Kidney epithelial cell (primary cell): ENCODE measurements around the gene RNU6-9. TPM values are rescaled to one million over a fixed set of nuclear protein-coding genes. Genes with fewer than 3 reads are reported as not detected.
A peak's percentile ranks its signal among the peaks of the same experiment; 100 is the strongest.

Experiments used
- DNase-seq: peaks from one replicate; pipeline ENCODE4 v3.0.0-alpha.2; 2010; ENCODE audit warnings: low read depth
- H3K27me3 ChIP-seq: 2 replicates; pipeline ENCODE4 v1.6.0; 2011; ENCODE audit warnings: low read length; ENCODE audit not compliant: control insufficient read depth, insufficient read depth
- H3K36me3 ChIP-seq: 2 replicates; pipeline ENCODE4 v1.5.1; 2011; ENCODE audit warnings: low read length; ENCODE audit not compliant: control insufficient read depth, insufficient read depth
- H3K4me3 ChIP-seq: 2 replicates; pipeline ENCODE4 v1.5.1; 2011; ENCODE audit warnings: low read depth, mild to moderate bottlenecking, control low read depth, low read length
- total RNA-seq: library from RNA; depleted of rRNA; stranded (reverse); fragments of >200 nt; gene quantifications from 2 replicates; pipeline ENCODE4 v1.2.3, GENCODE V29; 2015
- TF ChIP-seq, protein P1 (sequence below): IDR thresholded peaks from 2 replicates; pipeline ENCODE4 v1.5.1; 2011; ENCODE audit warnings: mild to moderate bottlenecking, moderate library complexity, low read length, control low read depth, inconsistent platforms; ENCODE audit not compliant: insufficient read depth, poor library complexity, severe bottlenecking

Gene RNU6-9
- total RNA-seq, 1 donor from 2014 or later: not detected

DNA sequence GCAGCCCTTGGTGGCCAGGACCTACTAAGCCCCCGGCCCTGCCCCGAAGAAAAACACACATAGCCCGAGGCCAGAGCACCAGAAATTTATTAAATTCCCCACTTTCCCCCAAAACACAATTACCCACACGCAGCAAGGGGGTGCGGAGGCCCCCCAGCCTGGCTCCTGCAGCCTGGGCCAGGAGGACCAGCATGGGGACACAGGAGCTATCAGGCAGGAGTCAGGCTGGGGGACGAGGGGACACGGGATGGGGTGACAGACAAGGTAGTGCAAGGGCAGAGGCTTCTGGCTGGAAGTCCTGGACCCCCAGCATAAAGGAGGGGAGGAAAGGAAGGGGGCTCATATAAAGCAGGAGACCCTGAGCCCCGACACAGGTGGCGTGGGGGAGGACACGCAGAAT lies 3.1 kb downstream of the RNU6-9 start:
- H3K4me3 ChIP-seq: no peak overlapping the region
- H3K36me3 ChIP-seq: peaks cover 4% of the 10 kb centered on the region
- TF ChIP-seq, protein P1, sequence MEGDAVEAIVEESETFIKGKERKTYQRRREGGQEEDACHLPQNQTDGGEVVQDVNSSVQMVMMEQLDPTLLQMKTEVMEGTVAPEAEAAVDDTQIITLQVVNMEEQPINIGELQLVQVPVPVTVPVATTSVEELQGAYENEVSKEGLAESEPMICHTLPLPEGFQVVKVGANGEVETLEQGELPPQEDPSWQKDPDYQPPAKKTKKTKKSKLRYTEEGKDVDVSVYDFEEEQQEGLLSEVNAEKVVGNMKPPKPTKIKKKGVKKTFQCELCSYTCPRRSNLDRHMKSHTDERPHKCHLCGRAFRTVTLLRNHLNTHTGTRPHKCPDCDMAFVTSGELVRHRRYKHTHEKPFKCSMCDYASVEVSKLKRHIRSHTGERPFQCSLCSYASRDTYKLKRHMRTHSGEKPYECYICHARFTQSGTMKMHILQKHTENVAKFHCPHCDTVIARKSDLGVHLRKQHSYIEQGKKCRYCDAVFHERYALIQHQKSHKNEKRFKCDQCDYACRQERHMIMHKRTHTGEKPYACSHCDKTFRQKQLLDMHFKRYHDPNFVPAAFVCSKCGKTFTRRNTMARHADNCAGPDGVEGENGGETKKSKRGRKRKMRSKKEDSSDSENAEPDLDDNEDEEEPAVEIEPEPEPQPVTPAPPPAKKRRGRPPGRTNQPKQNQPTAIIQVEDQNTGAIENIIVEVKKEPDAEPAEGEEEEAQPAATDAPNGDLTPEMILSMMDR: no peak
- no peaks in the 10 kb centered on the region for H3K27me3 ChIP-seq
- DNase-seq: no peak

DNA sequence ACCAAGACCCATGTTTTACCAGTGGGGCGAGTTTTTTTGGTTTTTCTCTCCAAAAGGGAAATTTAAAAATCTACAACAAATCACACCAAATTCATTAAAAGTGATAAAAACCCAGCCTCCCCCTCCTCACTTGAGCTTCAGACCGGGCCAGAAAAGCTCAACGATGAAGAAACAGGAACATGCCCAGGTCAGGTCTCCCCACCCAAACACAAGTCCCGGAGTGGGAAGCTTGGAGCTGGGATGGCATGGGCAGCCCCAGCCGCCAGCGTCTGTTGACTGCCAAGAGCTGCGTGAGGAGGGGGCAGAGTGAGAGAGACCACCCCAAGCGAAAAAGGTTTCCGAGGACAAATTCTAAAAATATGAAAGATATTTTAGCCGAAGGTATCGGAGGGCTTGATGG lies 3.7 kb downstream of the RNU6-9 start:
- DNase-seq: no peak
- TF ChIP-seq, protein P1: no peak
- Histone ChIP-seq H3K27me3 (no peaks in the 10 kb centered on the region), H3K4me3 (no peak overlapping the region), H3K36me3 (peaks cover 5% of the 10 kb centered on the region)

- TF ChIP-seq, protein P1: peak; percentile 22
- Histone ChIP-seq H3K36me3 (peaks cover 5% of the 10 kb centered on the region), H3K27me3 (no peaks in the 10 kb centered on the region), H3K4me3 (no peak overlapping the region)
- no peak for DNase-seq
These were observed 4.3 kb downstream of the RNU6-9 start for GRCh38 chr19:897442-898039.

DNA sequence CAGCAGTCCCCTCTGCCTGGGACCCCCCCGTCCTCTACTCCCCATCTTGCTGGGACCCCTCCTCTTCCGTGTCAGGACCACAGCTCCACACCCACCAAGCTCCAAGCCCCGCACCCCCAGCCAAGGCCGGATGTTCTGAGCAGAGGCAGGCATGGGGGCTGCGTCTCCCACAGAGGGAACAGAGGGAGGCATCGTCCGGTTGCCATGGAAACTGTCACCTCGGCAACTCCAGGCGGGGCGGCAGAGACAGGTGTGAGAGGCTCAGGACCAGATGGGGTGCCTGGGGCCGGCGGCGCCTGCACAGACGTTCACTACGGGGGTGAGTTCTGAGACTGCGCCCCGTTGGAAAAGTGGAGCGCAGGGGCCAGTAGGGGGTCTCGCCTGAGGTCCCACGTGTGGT lies 5.4 kb downstream of the RNU6-9 start:
- no peaks in the 10 kb centered on the region for H3K27me3 ChIP-seq
- TF ChIP-seq, protein P1: no peak
- H3K36me3 ChIP-seq: peaks cover 5% of the 10 kb centered on the region
- no peak overlapping the region for H3K4me3 ChIP-seq
- no peak for DNase-seq

GRCh38 chr19:899336-900042 lies 6.2 kb downstream of the RNU6-9 start:
- no peak overlapping the region for H3K4me3 ChIP-seq
- DNase-seq: no peak
- no peaks in the 10 kb centered on the region for H3K27me3 ChIP-seq
- TF ChIP-seq, protein P1: no peak
- peaks cover 5% of the 10 kb centered on the region for H3K36me3 ChIP-seq

GRCh38 chr19:900043-900301 lies 6.7 kb downstream of the RNU6-9 start:
- Histone ChIP-seq H3K36me3 (peaks cover 5% of the 10 kb centered on the region), H3K4me3 (no peak overlapping the region)

More at GRCh38 chr19:900043-900301, 6.7 kb downstream of the RNU6-9 start:
- TF ChIP-seq, protein P1: no peak
- no peaks in the 10 kb centered on the region for H3K27me3 ChIP-seq
- no peak for DNase-seq
